Colonic mucosa (tissue), 4 donors: ENCODE data around the gene SLC38A5. TPM values are rescaled to one million over a fixed set of nuclear protein-coding genes. Genes with fewer than 3 reads are reported as not detected.
"Not testable (repeated sequence)": the region's sequence is repeated elsewhere in the genome, so short reads cannot be mapped to it uniquely, and the experiment has no call there.

Experiments
- DNase-seq: peaks from one replicate; pipeline ENCODE4 v3.0.0-alpha.2; 2020
- H3K27ac ChIP-seq: fragments of 200-600 bp; one replicate; pipeline ENCODE4 v1.8.0; 2021
- H3K27me3 ChIP-seq: fragments of 200-600 bp; one replicate; pipeline ENCODE4 v1.8.0; 2021
- H3K36me3 ChIP-seq: fragments of 200-600 bp; one replicate; pipeline ENCODE4 v1.8.0; 2021
- H3K4me1 ChIP-seq: fragments of 200-600 bp; one replicate; pipeline ENCODE4 v1.8.0; 2021; ENCODE audit warnings: mild to moderate bottlenecking
- H3K4me3 ChIP-seq: fragments of 200-600 bp; one replicate; pipeline ENCODE4 v1.8.0; 2021
- H3K9ac ChIP-seq, 2 donors: one replicate each; pipeline ENCODE4 v1.7.0; 2013; ENCODE audit warnings: control low read depth in 2 of 2, low read depth in 2 of 2, low read length in 2 of 2
- H3K9me3 ChIP-seq: fragments of 200-600 bp; one replicate; pipeline ENCODE4 v1.8.0; 2021
- CTCF ChIP-seq: fragments of 200-600 bp; IDR thresholded peaks from one replicate; pipeline ENCODE4 v1.8.0; 2022; ENCODE audit warnings: antibody characterized with exemption, mild to moderate bottlenecking
- intact Hi-C: fragments of 100-400 bp; cut with DNase I; formaldehyde crosslinking; loops from one replicate; pipeline ENCODE4 v1.14.1; 2022
- total RNA-seq, 2 donors: library from RNA; stranded (reverse); fragmentation: NEBNext Ultra II Directional in 1 of 2; extraction: Animal tissue kit (Norgen Biotek cat#: 25700) in 1 of 2; gene quantifications; one replicate each; pipeline ENCODE4 v1.2.1, GENCODE V29; 2021
- donor health status: healthy.
- donor health status: DM: no; HTN: no; CAD: no.
- donor health status: DM: no; HTN: no; CAD: no.

SLC38A5 gene
- 10 to 100 TPM; 18.8 to 89.3 TPM for total RNA-seq

GRCh38 chrX:48470110-48470832 lies at the start of gene SLC38A5:
SLC38A5 (minus strand) TSS chrX:48470260; CDS start chrX:48467924, 2,336 bp downstream.
- H3K9ac ChIP-seq, result peak within 1 kb of the TSS; percentile 56 to 66

GRCh38 chrX:48519481-48519880 lies 49.4 kb upstream of the SLC38A5 start:
- intact Hi-C loops, H3K9me3 ChIP-seq, H3K27ac ChIP-seq, H3K9ac ChIP-seq, DNase-seq, H3K27me3 ChIP-seq, H3K4me1 ChIP-seq, H3K4me3 ChIP-seq, H3K36me3 ChIP-seq: not testable (repeated sequence)

More at GRCh38 chrX:48470110-48470832, at the start of gene SLC38A5:
- intact Hi-C loops, result no loop called here
- no peaks in the 10 kb centered on the region for H3K4me1 ChIP-seq
- no peak for TF ChIP-seq CTCF
- H3K27me3 ChIP-seq, result no peaks in the 10 kb centered on the region
- no peak within 1 kb of the TSS for H3K27ac ChIP-seq
- H3K4me3 ChIP-seq, result peak within 1 kb of the TSS; percentile 35
- no peaks in the 10 kb centered on the region for H3K9me3 ChIP-seq
- H3K36me3 ChIP-seq, result no peaks in the 10 kb centered on the region
- DNase-seq, result peak; percentile 45

GRCh38 chrX:48516987-48517386 lies 46.9 kb upstream of the SLC38A5 start:
- no peak for TF ChIP-seq CTCF
- Histone ChIP-seq H3K9ac (no peak overlapping the region), H3K9me3 (no peaks in the 10 kb centered on the region), H3K4me3 (no peak overlapping the region), H3K36me3 (no peaks in the 10 kb centered on the region), H3K27me3 (no peaks in the 10 kb centered on the region), H3K4me1 (no peaks in the 10 kb centered on the region), H3K27ac (no peak overlapping the region)
- intact Hi-C loops, result no loop called here
- no peak for DNase-seq

GRCh38 chrX:48516285-48516684 lies 46.2 kb upstream of the SLC38A5 start:
- no peak for DNase-seq
- H3K36me3 ChIP-seq, result no peaks in the 10 kb centered on the region
- no peak overlapping the region for H3K9ac ChIP-seq
- TF ChIP-seq CTCF, result no peak
- H3K27ac ChIP-seq, result no peak overlapping the region
- no peaks in the 10 kb centered on the region for H3K27me3 ChIP-seq
- no peak overlapping the region for H3K4me3 ChIP-seq
- H3K9me3 ChIP-seq, result no peaks in the 10 kb centered on the region
- no peaks in the 10 kb centered on the region for H3K4me1 ChIP-seq
- intact Hi-C loops, result no loop called here

- Histone ChIP-seq H3K9me3 (no peaks in the 10 kb centered on the region), H3K9ac (no peak overlapping the region), H3K27ac (no peak overlapping the region), H3K4me3 (no peak overlapping the region), H3K27me3 (no peaks in the 10 kb centered on the region), H3K4me1 (no peaks in the 10 kb centered on the region), H3K36me3 (no peaks in the 10 kb centered on the region)
- DNase-seq, result no peak
- intact Hi-C loops, result no loop called here
- no peak for TF ChIP-seq CTCF
Measured at GRCh38 chrX:48515842-48516241, 45.8 kb upstream of the SLC38A5 start.

GRCh38 chrX:48514868-48515460 lies 44.9 kb upstream of the SLC38A5 start:
- intact Hi-C loops, result no loop called here
- no peak overlapping the region for H3K9ac ChIP-seq
- H3K27ac ChIP-seq, result no peak overlapping the region
- no peaks in the 10 kb centered on the region for H3K9me3 ChIP-seq
- no peaks in the 10 kb centered on the region for H3K4me1 ChIP-seq
- TF ChIP-seq CTCF, result no peak
- no peaks in the 10 kb centered on the region for H3K27me3 ChIP-seq
- no peaks in the 10 kb centered on the region for H3K36me3 ChIP-seq
- no peak overlapping the region for H3K4me3 ChIP-seq
- DNase-seq, result no peak
